Measurements from ENCODE around the gene SASH1. TPM values are rescaled to one million over a fixed set of nuclear protein-coding genes. Genes with fewer than 3 reads are reported as not detected.
A peak's percentile ranks its signal among the peaks of the same experiment; 100 is the strongest.
"Not testable (repeated sequence)": the region's sequence is repeated elsewhere in the genome, so short reads cannot be mapped to it uniquely, and the experiment has no call there.

Gene SASH1
- total and polyA plus RNA-seq, 9 donors, result 8.6 to 35.2 (median 18.2) TPM

DNA sequence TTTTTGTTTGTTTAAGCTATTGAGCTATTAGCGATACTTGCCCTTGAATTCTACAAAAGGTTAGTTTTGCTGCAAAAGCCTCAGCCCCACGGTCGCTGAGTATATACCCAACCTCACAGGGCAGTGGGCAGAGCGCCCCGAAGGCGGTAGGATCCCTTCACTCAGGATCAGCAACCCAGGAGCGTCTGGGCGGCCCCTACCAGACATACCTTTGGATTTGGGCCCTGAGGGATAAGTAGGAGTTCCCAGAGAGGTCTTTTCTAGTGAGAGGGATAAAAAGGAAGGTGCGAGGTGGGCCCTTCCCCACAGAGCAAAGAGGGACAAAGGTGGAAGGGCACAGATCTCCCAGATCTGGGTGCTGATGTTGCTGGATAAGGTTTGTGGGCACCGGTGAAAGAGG is 6.1 kb downstream of the SASH1 start:
- WGBS, 3 donors, result 87 to 94% (median 94%) methylated on average over 10 of the region's 10 CpGs
- H3K27ac ChIP-seq, result no peak overlapping the region
- H3K4me1 ChIP-seq (ENCODE audit: insufficient read depth), result peaks cover 1% of the 10 kb centered on the region
- no peaks in the 10 kb centered on the region for H3K36me3 ChIP-seq
- H3K9me3 ChIP-seq, result no peaks in the 10 kb centered on the region
- DNase-seq, result no peak
- no peak for TF ChIP-seq EP300 (IDR thresholded peaks at IDR 0.05)
- no peak for TF ChIP-seq POLR2A (IDR thresholded peaks at IDR 0.05)
- TF ChIP-seq CTCF (IDR thresholded peaks at IDR 0.05), result no peak
- H3K27me3 ChIP-seq, result no peaks in the 10 kb centered on the region
- intact Hi-C loops (cut with DNase I), result no loop called here
- no peak overlapping the region for H3K4me3 ChIP-seq

- Histone ChIP-seq H3K9me3 (no peaks in the 10 kb centered on the region), H3K27ac (no peak overlapping the region), H3K27me3 (no peaks in the 10 kb centered on the region), H3K4me1 (ENCODE audit: insufficient read depth) (no peaks in the 10 kb centered on the region), H3K36me3 (no peaks in the 10 kb centered on the region), H3K4me3 (no peak overlapping the region)
- no peak for TF ChIP-seq EP300 (IDR thresholded peaks at IDR 0.05)
- TF ChIP-seq POLR2A (IDR thresholded peaks at IDR 0.05), result no peak
- no peak for TF ChIP-seq CTCF (IDR thresholded peaks at IDR 0.05)
- no peak for DNase-seq
- intact Hi-C loops (cut with DNase I), result no loop called here
- WGBS, 3 donors, result 96 to 98% (median 96%) methylated on average over 9 of the region's 9 CpGs
These were observed 6.8 kb downstream of the SASH1 start for GRCh38 chr6:148349466-148349865.

- no peaks in the 10 kb centered on the region for H3K9me3 ChIP-seq
- H3K4me1 ChIP-seq (ENCODE audit: insufficient read depth), result no peaks in the 10 kb centered on the region
- H3K36me3 ChIP-seq, result no peaks in the 10 kb centered on the region
- no peak overlapping the region for H3K4me3 ChIP-seq
- DNase-seq, result no peak
- no peak overlapping the region for H3K27ac ChIP-seq
- no peaks in the 10 kb centered on the region for H3K27me3 ChIP-seq
- 79 to 87% (median 86%) methylated on average over 1 of the region's 1 CpG for WGBS, 3 donors
- intact Hi-C loops (cut with DNase I), result no loop called here
- no peak for TF ChIP-seq CTCF (IDR thresholded peaks at IDR 0.05)
- no peak for TF ChIP-seq EP300 (IDR thresholded peaks at IDR 0.05)
- no peak for TF ChIP-seq POLR2A (IDR thresholded peaks at IDR 0.05)
These were observed 8.7 kb downstream of the SASH1 start for GRCh38 chr6:148351309-148351708.

GRCh38 chr6:148352421-148352820 is 9.8 kb downstream of the SASH1 start:
- H3K4me3 ChIP-seq; intact Hi-C loops (cut with DNase I); H3K4me1 ChIP-seq (ENCODE audit: insufficient read depth); H3K27ac ChIP-seq; H3K9me3 ChIP-seq; H3K27me3 ChIP-seq; H3K36me3 ChIP-seq; DNase-seq: not testable (repeated sequence)
- 91 to 96% (median 93%) methylated on average over 7 of the region's 7 CpGs for WGBS, 3 donors

GRCh38 chr6:148358196-148358785 is 15.7 kb downstream of the SASH1 start:
- DNase-seq, result peak in 3 of 5 donors; percentile 21 to 45 (median 26)
- 40 to 42% (median 41%) methylated on average over 7 of the region's 7 CpGs for WGBS, 3 donors
- intact Hi-C loops (cut with DNase I), result no loop called here
- Histone ChIP-seq H3K27me3 (no peaks in the 10 kb centered on the region), H3K27ac (no peak overlapping the region), H3K4me1 (ENCODE audit: insufficient read depth) (no peaks in the 10 kb centered on the region), H3K4me3 (no peak overlapping the region), H3K36me3 (no peaks in the 10 kb centered on the region), H3K9me3 (no peaks in the 10 kb centered on the region)
- TF ChIP-seq CTCF (IDR thresholded peaks at IDR 0.05), result no peak
- TF ChIP-seq EP300 (IDR thresholded peaks at IDR 0.05), result no peak

Data from ovary (tissue), 9 donors.